ENCODE data around the gene BUB1B. TPM values are rescaled to one million over a fixed set of nuclear protein-coding genes. Genes with fewer than 3 reads are reported as not detected.
"Not testable (repeated sequence)": the region's sequence is repeated elsewhere in the genome, so short reads cannot be mapped to it uniquely, and the experiment has no call there.

BUB1B gene
- 23.8 TPM for total RNA-seq
- polyA plus RNA-seq: 0.27 TPM

GRCh38 chr15:40160689-40161688 lies at the start of gene BUB1B:
TSS of gene BUB1B (plus strand) at chr15:40161069. CDS start at chr15:40161221, 152 bp downstream.
- 2% methylated on average over 54 of the region's 54 CpGs for WGBS

GRCh38 chr15:40111888-40112287 lies 49.0 kb upstream of the BUB1B start:
- Histone ChIP-seq H3K36me3 (ENCODE audit: insufficient read depth) (no peaks in the 10 kb centered on the region), H3K4me1 (ENCODE audit: insufficient read depth) (no peaks in the 10 kb centered on the region), H3K4me3 (ENCODE audit: low read depth, low read length) (no peak overlapping the region), H3K27ac (ENCODE audit: low read depth) (no peak overlapping the region)
- WGBS: 75% methylated on average over 2 of the region's 2 CpGs
- no peak for DNase-seq (ENCODE audit: extremely low spot score)

More at GRCh38 chr15:40160689-40161688, at the start of gene BUB1B:
- no peaks in the 10 kb centered on the region for H3K4me1 ChIP-seq (ENCODE audit: insufficient read depth)
- peak within 1 kb of the TSS; percentile 30 for H3K4me3 ChIP-seq (ENCODE audit: low read depth, low read length)
- no peaks in the 10 kb centered on the region for H3K36me3 ChIP-seq (ENCODE audit: insufficient read depth)
- no peak within 1 kb of the TSS for H3K27ac ChIP-seq (ENCODE audit: low read depth)
- peak; percentile 93 for DNase-seq (ENCODE audit: extremely low spot score)

GRCh38 chr15:40112789-40113188 lies 48.1 kb upstream of the BUB1B start:
- Histone ChIP-seq H3K36me3 (ENCODE audit: insufficient read depth) (no peaks in the 10 kb centered on the region), H3K4me3 (ENCODE audit: low read depth, low read length) (no peak overlapping the region), H3K4me1 (ENCODE audit: insufficient read depth) (no peaks in the 10 kb centered on the region), H3K27ac (ENCODE audit: low read depth) (no peak overlapping the region)
- 83% methylated on average over 24 of the region's 24 CpGs for WGBS
- no peak for DNase-seq (ENCODE audit: extremely low spot score)

- no peak overlapping the region for H3K27ac ChIP-seq (ENCODE audit: low read depth)
- no peaks in the 10 kb centered on the region for H3K36me3 ChIP-seq (ENCODE audit: insufficient read depth)
- no peak overlapping the region for H3K4me3 ChIP-seq (ENCODE audit: low read depth, low read length)
- H3K4me1 ChIP-seq (ENCODE audit: insufficient read depth): no peaks in the 10 kb centered on the region
- no peak for DNase-seq (ENCODE audit: extremely low spot score)
- WGBS: 86% methylated on average over 2 of the region's 2 CpGs
Measured at GRCh38 chr15:40114218-40114617, 46.7 kb upstream of the BUB1B start.

GRCh38 chr15:40115106-40115505 lies 45.8 kb upstream of the BUB1B start:
- not testable (repeated sequence) for H3K4me1 ChIP-seq (ENCODE audit: insufficient read depth); DNase-seq (ENCODE audit: extremely low spot score); H3K36me3 ChIP-seq (ENCODE audit: insufficient read depth); H3K27ac ChIP-seq (ENCODE audit: low read depth); H3K4me3 ChIP-seq (ENCODE audit: low read depth, low read length)
- WGBS: 94% methylated on average over 14 of the region's 14 CpGs

GRCh38 chr15:40115670-40116093 lies 45.2 kb upstream of the BUB1B start:
- no peaks in the 10 kb centered on the region for H3K4me1 ChIP-seq (ENCODE audit: insufficient read depth)
- no peak for DNase-seq (ENCODE audit: extremely low spot score)
- H3K4me3 ChIP-seq (ENCODE audit: low read depth, low read length): no peak overlapping the region
- 55% methylated on average over 8 of the region's 8 CpGs for WGBS
- no peak overlapping the region for H3K27ac ChIP-seq (ENCODE audit: low read depth)
- H3K36me3 ChIP-seq (ENCODE audit: insufficient read depth): no peaks in the 10 kb centered on the region

GRCh38 chr15:40118473-40118872 lies 42.4 kb upstream of the BUB1B start:
- no peaks in the 10 kb centered on the region for H3K4me1 ChIP-seq (ENCODE audit: insufficient read depth)
- no peak overlapping the region for H3K4me3 ChIP-seq (ENCODE audit: low read depth, low read length)
- H3K36me3 ChIP-seq (ENCODE audit: insufficient read depth): no peaks in the 10 kb centered on the region
- DNase-seq (ENCODE audit: extremely low spot score): no peak
- 62% methylated on average over 3 of the region's 3 CpGs for WGBS
- no peak overlapping the region for H3K27ac ChIP-seq (ENCODE audit: low read depth)

- 71% methylated on average over 6 of the region's 6 CpGs for WGBS
- DNase-seq (ENCODE audit: extremely low spot score): no peak
- Histone ChIP-seq H3K4me1 (ENCODE audit: insufficient read depth) (no peaks in the 10 kb centered on the region), H3K27ac (ENCODE audit: low read depth) (no peak overlapping the region), H3K4me3 (ENCODE audit: low read depth, low read length) (no peak overlapping the region), H3K36me3 (ENCODE audit: insufficient read depth) (no peaks in the 10 kb centered on the region)
Measured at GRCh38 chr15:40121911-40122638, 38.8 kb upstream of the BUB1B start.

GRCh38 chr15:40122989-40123388 lies 37.9 kb upstream of the BUB1B start:
- 81% methylated on average over 1 of the region's 1 CpG for WGBS
- H3K4me3 ChIP-seq (ENCODE audit: low read depth, low read length); H3K27ac ChIP-seq (ENCODE audit: low read depth); H3K4me1 ChIP-seq (ENCODE audit: insufficient read depth); H3K36me3 ChIP-seq (ENCODE audit: insufficient read depth); DNase-seq (ENCODE audit: extremely low spot score): not testable (repeated sequence)

- DNase-seq (ENCODE audit: extremely low spot score); H3K4me3 ChIP-seq (ENCODE audit: low read depth, low read length); H3K36me3 ChIP-seq (ENCODE audit: insufficient read depth); H3K27ac ChIP-seq (ENCODE audit: low read depth); H3K4me1 ChIP-seq (ENCODE audit: insufficient read depth): not testable (repeated sequence)
- WGBS: 92% methylated on average over 5 of the region's 5 CpGs
Measured at GRCh38 chr15:40123863-40124262, 37.0 kb upstream of the BUB1B start.

- DNase-seq (ENCODE audit: extremely low spot score); H3K36me3 ChIP-seq (ENCODE audit: insufficient read depth); H3K4me1 ChIP-seq (ENCODE audit: insufficient read depth); H3K27ac ChIP-seq (ENCODE audit: low read depth); H3K4me3 ChIP-seq (ENCODE audit: low read depth, low read length): not testable (repeated sequence)
- WGBS: 71% methylated on average over 3 of the region's 3 CpGs
Measured at GRCh38 chr15:40124333-40124732, 36.5 kb upstream of the BUB1B start.

GRCh38 chr15:40124807-40125285 lies 36.0 kb upstream of the BUB1B start:
- not testable (repeated sequence) for H3K36me3 ChIP-seq (ENCODE audit: insufficient read depth); H3K4me1 ChIP-seq (ENCODE audit: insufficient read depth); H3K4me3 ChIP-seq (ENCODE audit: low read depth, low read length); H3K27ac ChIP-seq (ENCODE audit: low read depth); DNase-seq (ENCODE audit: extremely low spot score)
- 63% methylated on average over 4 of the region's 5 CpGs for WGBS

GRCh38 chr15:40125950-40126349 lies 34.9 kb upstream of the BUB1B start:
- H3K27ac ChIP-seq (ENCODE audit: low read depth): no peak overlapping the region
- H3K4me1 ChIP-seq (ENCODE audit: insufficient read depth): no peaks in the 10 kb centered on the region
- no peak for DNase-seq (ENCODE audit: extremely low spot score)
- WGBS: 90% methylated on average over 7 of the region's 7 CpGs
- H3K36me3 ChIP-seq (ENCODE audit: insufficient read depth): no peaks in the 10 kb centered on the region
- H3K4me3 ChIP-seq (ENCODE audit: low read depth, low read length): no peak overlapping the region
